Esophagus squamous epithelium (tissue), 4 donors: ENCODE results near the gene NSD2.

Experiments used
- CTCF ChIP-seq, 6 experiments: fragments of 450-650 bp in 4 of 6; fragments of 200-600 bp in 2 of 6; sonication (generic) in 2 of 6; IDR thresholded peaks; one replicate each; pipeline ENCODE4 v1.5.1; 2016 to 2019; ENCODE audit warnings: antibody characterized with exemption in 6 of 6, mild to moderate bottlenecking in 4 of 6, moderate library complexity in 4 of 6
- POLR2A ChIP-seq, 4 donors: fragments of 450-650 bp; IDR thresholded peaks; one replicate each; pipeline ENCODE4 v1.6.1; 2017; ENCODE audit warnings: antibody characterized with exemption in 4 of 4, mild to moderate bottlenecking in 4 of 4, moderate library complexity in 3 of 4

GRCh38 chr4:1990348-1990645 is 119.1 kb downstream of the NSD2 start:
- no peak for TF ChIP-seq CTCF (IDR thresholded peaks at IDR 0.05)
- no peak for TF ChIP-seq POLR2A (IDR thresholded peaks at IDR 0.05)
